ENCODE results near the gene TRIM46. TPM values are rescaled to one million over a fixed set of nuclear protein-coding genes. Genes with fewer than 3 reads are reported as not detected.

Gene TRIM46
- total and polyA plus RNA-seq, 2 experiments from 2014 or later, result 2.9 to 5.4 TPM

DNA sequence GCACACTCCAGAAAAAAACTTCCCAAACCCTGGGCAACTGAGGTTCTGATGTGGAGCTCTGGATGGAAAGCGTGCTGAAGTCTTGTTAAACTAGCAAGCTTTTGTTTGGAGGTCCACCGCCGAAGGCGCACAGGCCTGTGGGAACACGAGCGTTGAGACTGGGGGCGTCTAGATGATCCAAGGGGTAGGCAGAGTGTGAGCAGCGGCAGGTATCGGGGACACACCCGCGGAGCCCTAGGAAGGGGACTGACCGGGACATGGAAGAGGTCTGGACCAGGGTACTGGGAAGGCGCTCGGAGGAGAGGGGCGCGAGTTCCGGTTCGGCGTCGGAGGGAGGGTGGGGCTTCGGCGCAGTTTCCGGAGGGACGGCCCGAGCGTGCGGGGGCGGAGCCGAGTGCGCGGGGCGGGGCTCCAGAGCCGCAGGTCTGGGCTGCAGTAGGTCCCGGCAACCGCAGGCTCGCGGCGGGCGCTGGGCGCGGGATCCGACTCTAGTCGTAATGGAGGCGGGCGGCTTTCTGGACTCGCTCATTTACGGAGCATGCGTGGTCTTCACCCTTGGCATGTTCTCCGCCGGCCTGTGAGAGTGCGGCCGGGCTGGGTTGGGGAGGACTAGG lies 38.1 kb upstream of the TRIM46 start, which contains the start of gene SLC50A1:
TSS of gene SLC50A1 (plus strand) at position 438 of the 614 bp plus-strand sequence. CDS start at position 498, 60 bp downstream.
- H3K4me1 ChIP-seq (ENCODE audit: low read depth), result peaks cover 17% of the 10 kb centered on the region
- peaks cover 28% of the 10 kb centered on the region for H3K36me3 ChIP-seq
- H3K4me3 ChIP-seq, result peak within 1 kb of the TSS; percentile 47
- DNase-seq (ENCODE audit: low read depth in 1 of 2, low spot score in 1 of 2), result peak; percentile 97 to 98
- TF ChIP-seq, protein P1, sequence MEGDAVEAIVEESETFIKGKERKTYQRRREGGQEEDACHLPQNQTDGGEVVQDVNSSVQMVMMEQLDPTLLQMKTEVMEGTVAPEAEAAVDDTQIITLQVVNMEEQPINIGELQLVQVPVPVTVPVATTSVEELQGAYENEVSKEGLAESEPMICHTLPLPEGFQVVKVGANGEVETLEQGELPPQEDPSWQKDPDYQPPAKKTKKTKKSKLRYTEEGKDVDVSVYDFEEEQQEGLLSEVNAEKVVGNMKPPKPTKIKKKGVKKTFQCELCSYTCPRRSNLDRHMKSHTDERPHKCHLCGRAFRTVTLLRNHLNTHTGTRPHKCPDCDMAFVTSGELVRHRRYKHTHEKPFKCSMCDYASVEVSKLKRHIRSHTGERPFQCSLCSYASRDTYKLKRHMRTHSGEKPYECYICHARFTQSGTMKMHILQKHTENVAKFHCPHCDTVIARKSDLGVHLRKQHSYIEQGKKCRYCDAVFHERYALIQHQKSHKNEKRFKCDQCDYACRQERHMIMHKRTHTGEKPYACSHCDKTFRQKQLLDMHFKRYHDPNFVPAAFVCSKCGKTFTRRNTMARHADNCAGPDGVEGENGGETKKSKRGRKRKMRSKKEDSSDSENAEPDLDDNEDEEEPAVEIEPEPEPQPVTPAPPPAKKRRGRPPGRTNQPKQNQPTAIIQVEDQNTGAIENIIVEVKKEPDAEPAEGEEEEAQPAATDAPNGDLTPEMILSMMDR (IDR thresholded peaks at IDR 0.05; ENCODE audit: low read depth, low read length), result no peak
- H3K27ac ChIP-seq, result peak within 1 kb of the TSS; percentile 93
- H3K9me3 ChIP-seq (ENCODE audit: low read depth), result no peaks in the 10 kb centered on the region
- H3K27me3 ChIP-seq, result no peaks in the 10 kb centered on the region

DNA sequence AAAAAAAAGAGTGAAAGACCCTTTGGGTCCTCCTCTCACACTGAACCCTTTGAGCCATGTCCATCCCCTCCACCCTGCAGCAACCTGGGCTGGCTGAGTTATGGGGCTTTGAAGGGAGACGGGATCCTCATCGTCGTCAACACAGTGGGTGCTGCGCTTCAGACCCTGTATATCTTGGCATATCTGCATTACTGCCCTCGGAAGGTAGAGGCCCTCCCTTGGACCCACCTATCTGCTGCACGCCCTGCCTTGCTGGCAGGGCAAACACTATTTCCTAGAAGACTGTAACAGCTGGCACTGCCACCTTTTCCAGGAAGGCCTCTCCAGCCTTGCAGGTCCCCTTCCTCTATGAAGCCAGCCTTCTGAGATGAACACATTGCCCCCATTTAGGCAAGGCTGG lies 36.9 kb upstream of the TRIM46 start:
- Histone ChIP-seq H3K27ac (peak overlapping the region; percentile 93), H3K27me3 (no peaks in the 10 kb centered on the region), H3K36me3 (peaks cover 24% of the 10 kb centered on the region), H3K9me3 (ENCODE audit: low read depth) (no peaks in the 10 kb centered on the region), H3K4me1 (ENCODE audit: low read depth) (peaks cover 13% of the 10 kb centered on the region), H3K4me3 (peak overlapping the region; percentile 47)
- no peak for DNase-seq (ENCODE audit: low read depth in 1 of 2, low spot score in 1 of 2)
- TF ChIP-seq, protein P1 (IDR thresholded peaks at IDR 0.05; ENCODE audit: low read depth, low read length), result no peak

DNA sequence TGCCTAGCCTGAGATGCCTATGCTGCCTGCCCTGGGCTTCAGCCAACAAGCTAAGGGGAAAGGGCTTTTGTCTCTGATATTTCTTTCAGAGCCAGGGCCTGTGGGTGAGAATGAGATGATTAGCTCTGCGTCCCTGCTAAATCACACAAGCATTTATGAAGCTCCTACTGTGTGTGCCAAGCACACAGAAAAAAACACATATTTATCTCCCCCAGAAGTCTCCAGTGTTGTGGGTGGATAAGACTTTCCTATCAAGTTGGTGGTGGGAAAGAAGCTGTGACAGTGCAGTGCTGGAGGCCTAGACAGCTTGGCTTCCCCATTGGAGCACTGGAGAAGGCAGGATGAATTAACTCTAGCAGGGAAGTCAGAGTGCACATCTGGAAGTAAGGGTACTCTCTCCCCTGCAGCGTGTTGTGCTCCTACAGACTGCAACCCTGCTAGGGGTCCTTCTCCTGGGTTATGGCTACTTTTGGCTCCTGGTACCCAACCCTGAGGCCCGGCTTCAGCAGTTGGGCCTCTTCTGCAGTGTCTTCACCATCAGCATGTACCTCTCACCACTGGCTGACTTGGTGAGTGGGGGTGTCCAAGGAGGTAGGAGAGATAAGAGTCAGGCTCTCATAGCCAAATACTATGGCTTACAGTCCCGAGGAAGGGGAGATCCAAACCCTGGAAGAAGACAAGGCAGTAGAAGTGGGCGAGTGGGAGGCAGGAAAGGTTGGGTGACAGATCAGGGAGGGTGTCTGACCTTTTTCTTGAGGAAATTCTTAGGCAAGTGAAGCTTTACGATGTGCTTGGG lies 36.3 kb upstream of the TRIM46 start:
- DNase-seq (ENCODE audit: low read depth in 1 of 2, low spot score in 1 of 2), result no peak
- Histone ChIP-seq H3K27me3 (no peaks in the 10 kb centered on the region), H3K4me3 (no peak overlapping the region), H3K36me3 (peaks cover 18% of the 10 kb centered on the region), H3K27ac (peak overlapping the region; percentile 93), H3K4me1 (ENCODE audit: low read depth) (peaks cover 13% of the 10 kb centered on the region), H3K9me3 (ENCODE audit: low read depth) (no peaks in the 10 kb centered on the region)
- TF ChIP-seq, protein P1 (IDR thresholded peaks at IDR 0.05; ENCODE audit: low read depth, low read length), result no peak

DNA sequence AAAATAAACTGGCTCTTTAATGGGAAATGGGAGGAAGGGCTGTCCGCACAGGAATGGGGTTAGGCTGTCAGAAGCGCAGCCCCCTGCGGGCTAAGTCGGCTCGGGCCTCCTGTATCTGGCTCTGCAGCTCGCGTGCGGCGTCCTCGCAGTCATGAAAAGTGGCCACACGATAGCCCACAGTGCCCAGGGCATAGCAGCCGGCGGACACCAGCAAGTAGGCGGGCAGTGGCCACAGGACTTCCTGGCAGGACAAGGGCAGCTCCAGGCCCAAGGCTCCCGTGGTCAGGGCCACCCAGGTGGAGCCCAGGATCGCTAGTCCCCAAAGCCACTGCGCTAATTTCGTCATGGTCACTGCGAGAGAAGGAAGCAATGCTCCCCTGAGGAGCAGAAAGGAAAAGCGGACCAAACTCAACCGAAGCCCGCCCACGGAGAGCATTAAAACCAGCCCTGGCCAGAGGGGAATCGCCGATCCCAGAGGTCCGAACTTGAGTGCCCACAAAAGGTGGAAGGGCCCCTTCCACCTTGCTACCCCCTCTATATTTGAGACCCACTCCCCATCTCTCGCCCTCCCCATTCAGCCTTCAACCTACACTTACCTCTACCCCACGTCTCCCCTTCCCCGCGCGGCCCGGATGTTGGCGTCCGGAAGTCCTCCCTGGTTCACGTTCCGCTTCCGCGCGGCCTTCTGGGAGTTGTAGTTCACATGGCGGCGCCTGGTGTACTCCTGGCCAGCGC lies 33.6 kb upstream of the TRIM46 start, which contains the start of gene DPM3:
TSS of gene DPM3 (minus strand) at position 637 of the 735 bp plus-strand sequence. CDS start at position 346, 291 bp downstream.
- Histone ChIP-seq H3K36me3 (no peaks in the 10 kb centered on the region), H3K27ac (peak within 1 kb of the TSS; percentile 80), H3K27me3 (no peaks in the 10 kb centered on the region), H3K9me3 (ENCODE audit: low read depth) (no peaks in the 10 kb centered on the region), H3K4me3 (peak within 1 kb of the TSS; percentile 83), H3K4me1 (ENCODE audit: low read depth) (peaks cover 6% of the 10 kb centered on the region)
- TF ChIP-seq, protein P1 (IDR thresholded peaks at IDR 0.05; ENCODE audit: low read depth, low read length), result no peak
- peak; percentile 84 to 88 for DNase-seq (ENCODE audit: low read depth in 1 of 2, low spot score in 1 of 2)

DNA sequence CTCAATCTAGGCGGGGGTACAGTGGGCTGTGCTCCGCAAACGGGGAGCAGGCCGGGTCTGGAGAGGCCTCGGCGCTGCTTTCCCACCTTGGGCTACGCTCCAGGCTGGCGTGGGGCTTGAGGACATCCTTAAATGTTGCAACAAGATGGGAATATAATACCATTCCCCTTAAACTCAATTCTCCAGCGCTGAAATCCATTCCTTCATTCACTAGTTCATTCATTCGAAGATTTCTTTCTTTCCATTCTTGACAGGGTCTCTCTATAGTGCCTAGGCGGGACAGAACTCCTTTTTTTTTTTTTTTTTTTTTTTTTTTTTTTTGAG lies 33.1 kb upstream of the TRIM46 start:
- H3K36me3 ChIP-seq, result no peaks in the 10 kb centered on the region
- H3K27ac ChIP-seq, result no peak overlapping the region
- TF ChIP-seq, protein P1 (IDR thresholded peaks at IDR 0.05; ENCODE audit: low read depth, low read length), result no peak
- H3K9me3 ChIP-seq (ENCODE audit: low read depth), result no peaks in the 10 kb centered on the region
- DNase-seq (ENCODE audit: low read depth in 1 of 2, low spot score in 1 of 2), result no peak
- peaks cover 6% of the 10 kb centered on the region for H3K4me1 ChIP-seq (ENCODE audit: low read depth)
- H3K27me3 ChIP-seq, result no peaks in the 10 kb centered on the region
- H3K4me3 ChIP-seq, result peak overlapping the region; percentile 83

Data from cardiac muscle cell (in vitro differentiated cells and primary cell).